PC-3 (cell line): ENCODE measurements around the gene RAB7B. TPM values are rescaled to one million over a fixed set of nuclear protein-coding genes. Genes with fewer than 3 reads are reported as not detected.

Experiments
- ATAC-seq: fragments of 200-7000 bp; cut with Tn5 transposase; 2 replicates; pipeline ENCODE4 v1.9.1; 2020; ENCODE audit warnings: mild to moderate bottlenecking, moderate library complexity
- BruUV-seq: library from RNA; stranded (reverse); fragments of 400-500 nt; replicated peaks from 2 replicates; lab custom pipeline; 2021; lab: Mats Ljungman, UMichigan
- CTCF ChIA-PET: fragments of 300-600 bp; sonication (Branson Sonifier 250); formaldehyde crosslinking; loops from one replicate; lab custom pipeline; 2022; ENCODE audit warnings: antibody characterized with exemption; lab: Charles Lee
- POLR2A ChIA-PET: fragments of 300-600 bp; sonication (Branson Sonifier 250); formaldehyde crosslinking; loops from one replicate; lab custom pipeline; 2022; ENCODE audit warnings: antibody characterized with exemption; ENCODE audit not compliant: unreplicated experiment; lab: Charles Lee
- DNase-seq: peaks from one replicate; pipeline ENCODE4 v3.0.0-alpha.2; 2015
- H2AFZ ChIP-seq: fragments of 300-600 bp; sonication (generic); 2 replicates; pipeline ENCODE4 v1.6.0; 2016; ENCODE audit warnings: antibody characterized with exemption, low read length
- H3F3A ChIP-seq: fragments of 300-600 bp; sonication (generic); one replicate; pipeline ENCODE4 v1.6.0; 2017; ENCODE audit warnings: antibody characterized with exemption, low read length, control low read depth, mild to moderate bottlenecking; ENCODE audit not compliant: unreplicated experiment
- H3K27ac ChIP-seq: fragments of 300-600 bp; sonication (generic); 2 replicates; pipeline ENCODE4 v1.5.1; 2016; ENCODE audit warnings: mild to moderate bottlenecking, low read length
- H3K27me3 ChIP-seq: fragments of 300-600 bp; sonication (generic); 2 replicates; pipeline ENCODE4 v1.6.1; 2016; ENCODE audit warnings: low read length, mixed read lengths
- H3K36me3 ChIP-seq: fragments of 300-600 bp; sonication (generic); 2 replicates; pipeline ENCODE4 v1.6.1; 2016; ENCODE audit warnings: low read depth, mixed run types, low read length, mixed read lengths
- H3K4me1 ChIP-seq: fragments of 300-600 bp; sonication (generic); 2 replicates; pipeline ENCODE4 v1.5.1; 2016; ENCODE audit warnings: low read length; ENCODE audit not compliant: insufficient read depth
- H3K4me2 ChIP-seq: fragments of 300-600 bp; sonication (generic); 2 replicates; pipeline ENCODE4 v1.6.0; 2016; ENCODE audit warnings: low read length
- H3K4me3 ChIP-seq: fragments of 300-600 bp; sonication (generic); 2 replicates; pipeline ENCODE4 v1.5.1; 2016; ENCODE audit warnings: mild to moderate bottlenecking, low read length, mixed read lengths
- H3K79me2 ChIP-seq: fragments of 300-600 bp; sonication (generic); 2 replicates; pipeline ENCODE4 v1.6.1; 2017; ENCODE audit warnings: low read length, mixed read lengths
- H3K9ac ChIP-seq: fragments of 300-600 bp; sonication (generic); 2 replicates; pipeline ENCODE4 v1.6.0; 2016; ENCODE audit warnings: mild to moderate bottlenecking, low read length
- H3K9me2 ChIP-seq: fragments of 300-600 bp; sonication (generic); replicated peaks from 2 replicates; pipeline ENCODE4 v1.6.1; 2016; ENCODE audit warnings: mixed run types, low read length, mixed read lengths
- H3K9me3 ChIP-seq: fragments of 300-600 bp; sonication (generic); 2 replicates; pipeline ENCODE4 v1.6.1; 2016; ENCODE audit warnings: low read length, mixed read lengths
- H4K20me1 ChIP-seq: fragments of 300-600 bp; sonication (generic); 2 replicates; pipeline ENCODE4 v1.6.1; 2016; ENCODE audit warnings: low read length, mixed read lengths
- CTCF ChIP-seq: fragments of 300-600 bp; sonication (generic); conservative IDR thresholded peaks from 2 replicates; pipeline ENCODE4 v1.5.1; 2017; ENCODE audit warnings: antibody characterized with exemption, low read depth, mild to moderate bottlenecking, low read length
- EZH2 ChIP-seq: fragments of 300-600 bp; sonication (generic); IDR thresholded peaks from one replicate; pipeline ENCODE4 v1.6.1; 2017; ENCODE audit warnings: antibody characterized with exemption, mild to moderate bottlenecking, low read length; ENCODE audit not compliant: unreplicated experiment
- EZH2phosphoT487 ChIP-seq: fragments of 300-600 bp; sonication (generic); IDR thresholded peaks from 2 replicates; pipeline ENCODE4 v1.6.1; 2018; ENCODE audit warnings: mild to moderate bottlenecking, antibody characterized with exemption, low read length, borderline replicate concordance
- intact Hi-C: fragments of 100-400 bp; cut with micrococcal nuclease; formaldehyde crosslinking; loops from 2 replicates; pipeline ENCODE4 v1.9.0; 2023
- total RNA-seq: library from RNA; depleted of rRNA; stranded (reverse); fragments of >200 nt; gene quantifications from 2 replicates; pipeline ENCODE4 v1.2.3, GENCODE V29; 2014

Gene RAB7B
- total RNA-seq, 1 experiment from 2014 or later, result not detected

- ChIA-PET CTCF (interaction anchor here (0.8 kb wide), 1 partner anchor 27 kb away, joined by 3 read pairs; no protein-coding TSS in a partner anchor), POLR2A (interaction anchor here (0.6 kb wide), 1 partner anchor 22 kb away, joined by 3 read pairs; no protein-coding TSS in a partner anchor)
- H3K9ac ChIP-seq, result no peak overlapping the region
- H3F3A ChIP-seq, result no peaks in the 10 kb centered on the region
- TF ChIP-seq CTCF (no peak), EZH2phosphoT487 (no peak), EZH2 (no peak)
- H3K9me2 ChIP-seq, result no peaks in the 10 kb centered on the region
- ATAC-seq (no peak), DNase-seq (no peak)
- H4K20me1 ChIP-seq, result no peaks in the 10 kb centered on the region
- H3K4me2 ChIP-seq, result no peak overlapping the region
- intact Hi-C loops, result no loop called here
- no peak overlapping the region for H2AFZ ChIP-seq
- BruUV-seq, result no TSS peak
- H3K9me3 ChIP-seq, result no peaks in the 10 kb centered on the region
- no peak overlapping the region for H3K4me3 ChIP-seq
- peaks cover 17% of the 10 kb centered on the region for H3K4me1 ChIP-seq
- no peak overlapping the region for H3K27ac ChIP-seq
- peaks cover 41% of the 10 kb centered on the region for H3K27me3 ChIP-seq
- no peaks in the 10 kb centered on the region for H3K79me2 ChIP-seq
- no peaks in the 10 kb centered on the region for H3K36me3 ChIP-seq
Observed at GRCh38 chr1:205949753-205950152, 53.4 kb downstream of the RAB7B start.

- H3K36me3 ChIP-seq, result no peaks in the 10 kb centered on the region
- peaks cover 17% of the 10 kb centered on the region for H3K4me1 ChIP-seq
- DNase-seq (no peak), ATAC-seq (no peak)
- H3K4me3 ChIP-seq, result no peak overlapping the region
- no peak overlapping the region for H3K4me2 ChIP-seq
- ChIA-PET POLR2A (no interaction called here), CTCF (no interaction called here)
- no peaks in the 10 kb centered on the region for H3F3A ChIP-seq
- no TSS peak for BruUV-seq
- no peak overlapping the region for H2AFZ ChIP-seq
- H3K79me2 ChIP-seq, result no peaks in the 10 kb centered on the region
- H3K9me3 ChIP-seq, result no peaks in the 10 kb centered on the region
- H3K9ac ChIP-seq, result no peak overlapping the region
- no peaks in the 10 kb centered on the region for H3K9me2 ChIP-seq
- no peak for TF ChIP-seq EZH2
- no peak for TF ChIP-seq CTCF
- TF ChIP-seq EZH2phosphoT487, result no peak
- H4K20me1 ChIP-seq, result no peaks in the 10 kb centered on the region
- intact Hi-C loops, result no loop called here
- no peak overlapping the region for H3K27ac ChIP-seq
- H3K27me3 ChIP-seq, result peaks cover 39% of the 10 kb centered on the region
Observed at GRCh38 chr1:205948886-205949285, 54.3 kb downstream of the RAB7B start.

- Histone ChIP-seq H3K79me2 (no peaks in the 10 kb centered on the region), H3K4me3 (no peak overlapping the region), H3K27ac (no peak overlapping the region), H4K20me1 (no peaks in the 10 kb centered on the region), H3K9me2 (no peaks in the 10 kb centered on the region), H3F3A (no peaks in the 10 kb centered on the region), H2AFZ (no peak overlapping the region), H3K36me3 (no peaks in the 10 kb centered on the region), H3K4me1 (peaks cover 17% of the 10 kb centered on the region), H3K9ac (no peak overlapping the region), H3K9me3 (no peaks in the 10 kb centered on the region), H3K27me3 (peaks cover 44% of the 10 kb centered on the region), H3K4me2 (no peak overlapping the region)
- CTCF ChIA-PET, result no interaction called here
- intact Hi-C loops, result no loop called here
- DNase-seq (no peak), ATAC-seq (no peak)
- TF ChIP-seq EZH2phosphoT487, result no peak
- no peak for TF ChIP-seq EZH2
- no peak for TF ChIP-seq CTCF
- BruUV-seq, result no TSS peak
- POLR2A ChIA-PET, result no interaction called here
Observed at GRCh38 chr1:205948039-205948438, 55.2 kb downstream of the RAB7B start.
